ENCODE measurements around the gene UBE2L3. TPM values are rescaled to one million over a fixed set of nuclear protein-coding genes. Genes with fewer than 3 reads are reported as not detected.

UBE2L3 gene
- total and polyA plus RNA-seq, 2 experiments from 2014 or later = 86.3 to 136 TPM

GRCh38 chr22:21632931-21633330 is 65.4 kb downstream of the UBE2L3 start:
- Histone ChIP-seq H4K20me1 (replicated peaks; ENCODE audit: insufficient read depth) (peaks cover 3% of the 10 kb centered on the region; the same call in 1 of the 2 replicates), H2AFZ (no peak overlapping the region), H3K4me1 (ENCODE audit: insufficient read depth) (no peaks in the 10 kb centered on the region), H3K4me3 (no peak overlapping the region), H3K79me2 (replicated peaks; ENCODE audit: insufficient read depth) (peaks cover 7% of the 10 kb centered on the region), H3K27me3 (ENCODE audit: insufficient read depth) (no peaks in the 10 kb centered on the region), H3K4me2 (no peak overlapping the region), H3K9me2 (ENCODE audit: insufficient read depth) (no peaks in the 10 kb centered on the region), H3K36me3 (ENCODE audit: insufficient read depth) (peaks cover 4% of the 10 kb centered on the region; the same call in 1 of the 2 replicates), H3K27ac (ENCODE audit: low read depth) (no peak overlapping the region), H3F3A (replicated peaks; ENCODE audit: low read depth) (no peaks in the 10 kb centered on the region; the same call in 1 of the 2 replicates)
- no peak overlapping the region for H3K27ac Mint-ChIP-seq
- no peak for ATAC-seq
- DNase-seq (ENCODE audit: low spot score) = no peak
- H3K4me3 Mint-ChIP-seq = no peak overlapping the region
- peaks cover 5% of the 10 kb centered on the region for H3K36me3 Mint-ChIP-seq (ENCODE audit: low read depth)
- peaks cover 5% of the 10 kb centered on the region for H3K4me1 Mint-ChIP-seq
- H3K9me3 Mint-ChIP-seq = peaks cover 10% of the 10 kb centered on the region; the same call in 2 of the 3 replicates
- peaks cover 22% of the 10 kb centered on the region for H3K27me3 Mint-ChIP-seq (ENCODE audit: insufficient read depth, low read depth, poor library complexity)
- TF ChIP-seq ZNF114 (CRISPR knock-in tag; IDR thresholded peaks at IDR 0.05) (no peak), STAT1 (IDR thresholded peaks at IDR 0.05; ENCODE audit: unreplicated experiment) (no peak), CREB1 (CRISPR knock-in tag; IDR thresholded peaks at IDR 0.05; ENCODE audit: low read depth) (no peak)

DNA sequence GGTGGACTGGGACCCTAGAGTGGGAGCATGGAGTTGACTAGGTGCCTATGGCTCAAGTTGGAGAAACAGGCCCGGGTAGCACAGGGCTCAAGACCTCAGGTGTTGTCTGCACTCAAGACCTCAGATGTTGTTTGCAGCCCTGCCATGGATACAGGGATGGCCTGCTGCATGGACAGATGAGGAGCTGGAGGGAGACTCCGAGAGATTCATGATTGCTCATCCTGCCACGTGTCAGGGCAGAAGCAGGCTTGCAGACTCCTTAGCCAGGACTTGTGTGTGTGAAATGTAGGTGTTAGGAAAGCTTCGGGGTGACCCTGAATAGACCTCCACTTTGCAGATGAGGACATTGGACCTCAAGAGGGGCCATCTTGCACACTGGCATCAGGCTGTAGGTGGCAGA is 66.0 kb downstream of the UBE2L3 start:
- Histone ChIP-seq H3K27ac (ENCODE audit: low read depth) (no peak overlapping the region), H3F3A (replicated peaks; ENCODE audit: low read depth) (no peaks in the 10 kb centered on the region), H3K27me3 (ENCODE audit: insufficient read depth) (no peaks in the 10 kb centered on the region), H2AFZ (no peak overlapping the region), H3K79me2 (replicated peaks; ENCODE audit: insufficient read depth) (peaks cover 1% of the 10 kb centered on the region), H3K36me3 (ENCODE audit: insufficient read depth) (no peaks in the 10 kb centered on the region), H3K9me2 (ENCODE audit: insufficient read depth) (no peaks in the 10 kb centered on the region), H3K4me1 (ENCODE audit: insufficient read depth) (no peaks in the 10 kb centered on the region), H3K4me2 (no peak overlapping the region), H4K20me1 (replicated peaks; ENCODE audit: insufficient read depth) (no peaks in the 10 kb centered on the region), H3K4me3 (no peak overlapping the region)
- DNase-seq (ENCODE audit: low spot score) = no peak
- Mint-ChIP-seq H3K36me3 (ENCODE audit: low read depth) (no peaks in the 10 kb centered on the region; the same call in 1 of the 3 replicates), H3K27me3 (ENCODE audit: insufficient read depth, low read depth, poor library complexity) (peaks cover 19% of the 10 kb centered on the region), H3K9me3 (peaks cover 5% of the 10 kb centered on the region; the same call in 1 of the 3 replicates), H3K4me1 (no peaks in the 10 kb centered on the region), H3K4me3 (no peak overlapping the region), H3K27ac (no peak overlapping the region)
- TF ChIP-seq ETS1 (IDR thresholded peaks at IDR 0.05) (no peak), CREB1 (CRISPR knock-in tag; IDR thresholded peaks at IDR 0.05; ENCODE audit: low read depth) (no peak), ZNF114 (CRISPR knock-in tag; IDR thresholded peaks at IDR 0.05) (no peak), EZH2phosphoT487 (IDR thresholded peaks at IDR 0.05; ENCODE audit: unreplicated experiment) (no peak), POLR2AphosphoS5 (IDR thresholded peaks at IDR 0.05; ENCODE audit: low read depth) (no peak), JUNB (IDR thresholded peaks at IDR 0.05; ENCODE audit: unreplicated experiment) (no peak), EZH2 (IDR thresholded peaks at IDR 0.05; ENCODE audit: low read depth, unreplicated experiment) (no peak), ZNF331 (CRISPR knock-in tag; IDR thresholded peaks at IDR 0.05; ENCODE audit: low read depth) (no peak), STAT1 (IDR thresholded peaks at IDR 0.05; ENCODE audit: unreplicated experiment) (no peak), NANOG (IDR thresholded peaks at IDR 0.05; ENCODE audit: borderline replicate concordance) (no peak)
- ATAC-seq = no peak

- Histone ChIP-seq H3K27me3 (ENCODE audit: insufficient read depth) (no peaks in the 10 kb centered on the region), H2AFZ (no peak overlapping the region), H3K4me3 (no peak overlapping the region), H3K36me3 (ENCODE audit: insufficient read depth) (no peaks in the 10 kb centered on the region), H3K4me1 (ENCODE audit: insufficient read depth) (no peaks in the 10 kb centered on the region), H3F3A (replicated peaks; ENCODE audit: low read depth) (no peaks in the 10 kb centered on the region), H3K4me2 (no peak overlapping the region), H4K20me1 (replicated peaks; ENCODE audit: insufficient read depth) (no peaks in the 10 kb centered on the region), H3K9me2 (ENCODE audit: insufficient read depth) (no peaks in the 10 kb centered on the region), H3K27ac (ENCODE audit: low read depth) (no peak overlapping the region), H3K79me2 (replicated peaks; ENCODE audit: insufficient read depth) (no peaks in the 10 kb centered on the region; the same call in 1 of the 2 replicates)
- Mint-ChIP-seq H3K27me3 (ENCODE audit: insufficient read depth, low read depth, poor library complexity) (peaks cover 19% of the 10 kb centered on the region), H3K27ac (no peak overlapping the region), H3K4me3 (no peak overlapping the region), H3K9me3 (peaks cover 5% of the 10 kb centered on the region; the same call in 1 of the 3 replicates), H3K36me3 (ENCODE audit: low read depth) (no peaks in the 10 kb centered on the region; the same call in 2 of the 3 replicates), H3K4me1 (no peaks in the 10 kb centered on the region)
- DNase-seq (ENCODE audit: low spot score) (no peak), ATAC-seq (no peak)
- TF ChIP-seq ETS1 (IDR thresholded peaks at IDR 0.05) (no peak), EZH2phosphoT487 (IDR thresholded peaks at IDR 0.05; ENCODE audit: unreplicated experiment) (no peak), REST (IDR thresholded peaks at IDR 0.05; ENCODE audit: unreplicated experiment) (no peak), POLR2AphosphoS5 (IDR thresholded peaks at IDR 0.05; ENCODE audit: low read depth) (no peak)
These were observed 66.6 kb downstream of the UBE2L3 start for GRCh38 chr22:21634081-21634480.
